Measurements from ENCODE around the gene MYPN. TPM values are rescaled to one million over a fixed set of nuclear protein-coding genes. Genes with fewer than 3 reads are reported as not detected.

Gene MYPN
- total and polyA plus RNA-seq, 2 donors (not counting 1 experiment from before 2014, with no cell fraction given): not detected

DNA sequence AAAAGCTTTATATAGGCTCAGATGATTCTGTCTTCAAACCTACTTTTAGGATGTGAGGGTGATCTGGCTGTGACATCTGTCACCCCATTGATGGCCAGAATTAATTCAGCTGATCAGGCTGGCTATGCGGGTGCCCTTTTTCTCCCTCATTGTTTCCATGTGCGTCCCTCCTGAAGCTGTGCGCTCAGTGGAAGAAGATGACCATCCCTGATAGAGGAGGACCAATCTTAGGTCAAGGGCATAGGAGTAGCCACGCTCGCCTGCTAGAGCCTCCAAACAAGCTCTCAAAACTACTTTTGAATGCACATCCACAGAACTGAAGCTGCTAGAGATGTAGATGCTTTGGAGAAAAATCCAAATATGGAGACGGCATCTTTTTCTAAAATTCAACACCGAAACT lies 48.7 kb downstream of the MYPN start:
- Histone ChIP-seq H3K27me3 (replicated peaks in 1 of 4; ENCODE audit: control extremely low read depth in 1 of 4, control insufficient read depth in 3 of 4, insufficient read depth in 4 of 4, low read length in 3 of 4) (no peaks in the 10 kb centered on the region), H3K4me1 (ENCODE audit: control insufficient read depth in 2 of 2, insufficient read depth in 2 of 2, low read length in 2 of 2) (no peaks in the 10 kb centered on the region), H3K36me3 (replicated peaks in 1 of 2; ENCODE audit: control extremely low read depth in 1 of 2, control insufficient read depth in 1 of 2, extremely low read depth in 1 of 2, insufficient read depth in 2 of 2, low read length in 1 of 2) (no peaks in the 10 kb centered on the region), H4K20me1 (ENCODE audit: control insufficient read depth, insufficient read depth, low read length, poor library complexity, severe bottlenecking) (no peaks in the 10 kb centered on the region), H3K4me3 (ENCODE audit: control extremely low read depth in 1 of 5, extremely low read depth in 1 of 5, insufficient read depth in 1 of 5, low read depth in 2 of 5, low read length in 4 of 5) (no peak overlapping the region), H3K9me3 (ENCODE audit: control extremely low read depth in 1 of 3, control insufficient read depth in 2 of 3, insufficient read depth in 1 of 3, low read length in 2 of 3) (no peaks in the 10 kb centered on the region), H2AFZ (ENCODE audit: insufficient read depth, low read depth, low read length, poor library complexity, severe bottlenecking) (no peak overlapping the region), H3K27ac (ENCODE audit: low read length in 2 of 2) (no peak overlapping the region), H3K79me2 (ENCODE audit: control insufficient read depth, insufficient read depth, low read length) (no peaks in the 10 kb centered on the region), H3K9ac (ENCODE audit: low read length) (no peak overlapping the region), H3K4me2 (replicated peaks; ENCODE audit: low read depth, low read length, poor library complexity, severe bottlenecking) (no peak overlapping the region)
- Mint-ChIP-seq H3K27ac (no peak overlapping the region), H3K4me1 (no peaks in the 10 kb centered on the region), H3K9me3 (ENCODE audit: insufficient read depth) (no peaks in the 10 kb centered on the region), H3K4me3 (no peak overlapping the region), H3K27me3 (peaks cover 5% of the 10 kb centered on the region)
- DNase-seq (no peak), ATAC-seq (ENCODE audit: low read depth) (no peak)
- ChIA-PET POLR2A (no interaction called here), CTCF (interaction anchor here (0.6 to 9.7 kb wide), 17 partner anchors 8 to 461 kb away, joined by 3 to 192 read pairs (median 5); partner anchors contain the start of gene MYPN)
- WGBS (ENCODE audit: insufficient coverage): 100% methylated on average over 1 of the region's 7 CpGs
- intact Hi-C loops (cut with micrococcal nuclease): loop anchor here (5.0 to 10.0 kb wide), 2 partner anchors 143 to 144 kb away; no protein-coding TSS in a partner anchor
- TF ChIP-seq, protein P1, sequence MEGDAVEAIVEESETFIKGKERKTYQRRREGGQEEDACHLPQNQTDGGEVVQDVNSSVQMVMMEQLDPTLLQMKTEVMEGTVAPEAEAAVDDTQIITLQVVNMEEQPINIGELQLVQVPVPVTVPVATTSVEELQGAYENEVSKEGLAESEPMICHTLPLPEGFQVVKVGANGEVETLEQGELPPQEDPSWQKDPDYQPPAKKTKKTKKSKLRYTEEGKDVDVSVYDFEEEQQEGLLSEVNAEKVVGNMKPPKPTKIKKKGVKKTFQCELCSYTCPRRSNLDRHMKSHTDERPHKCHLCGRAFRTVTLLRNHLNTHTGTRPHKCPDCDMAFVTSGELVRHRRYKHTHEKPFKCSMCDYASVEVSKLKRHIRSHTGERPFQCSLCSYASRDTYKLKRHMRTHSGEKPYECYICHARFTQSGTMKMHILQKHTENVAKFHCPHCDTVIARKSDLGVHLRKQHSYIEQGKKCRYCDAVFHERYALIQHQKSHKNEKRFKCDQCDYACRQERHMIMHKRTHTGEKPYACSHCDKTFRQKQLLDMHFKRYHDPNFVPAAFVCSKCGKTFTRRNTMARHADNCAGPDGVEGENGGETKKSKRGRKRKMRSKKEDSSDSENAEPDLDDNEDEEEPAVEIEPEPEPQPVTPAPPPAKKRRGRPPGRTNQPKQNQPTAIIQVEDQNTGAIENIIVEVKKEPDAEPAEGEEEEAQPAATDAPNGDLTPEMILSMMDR (IDR thresholded peaks at IDR 0.05): no peak
- no peak for TF ChIP-seq EZH2 (IDR thresholded peaks at IDR 0.05; ENCODE audit: borderline replicate concordance, insufficient read depth, low read depth, low read length, poor library complexity, severe bottlenecking)

DNA sequence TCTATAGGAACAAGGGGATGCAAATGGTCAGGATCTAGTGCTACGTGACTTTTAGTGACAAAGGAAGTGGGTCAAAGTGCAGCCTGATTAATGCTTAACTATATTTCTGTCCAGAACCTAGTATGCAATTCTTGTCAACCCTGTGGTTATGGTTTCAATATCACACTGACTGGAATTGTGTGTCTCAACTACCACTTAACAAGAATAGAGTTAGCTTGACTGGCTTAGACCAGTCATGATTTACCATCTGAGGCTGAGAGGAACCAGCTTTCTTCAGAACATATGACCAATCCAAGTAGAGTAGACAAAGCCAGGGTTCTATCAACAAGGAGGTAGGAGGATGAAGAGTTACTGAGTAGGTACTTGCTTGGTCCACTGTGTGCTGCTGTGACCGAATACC lies 54.4 kb downstream of the MYPN start:
- H3K4me2 ChIP-seq (replicated peaks; ENCODE audit: low read depth, low read length, poor library complexity, severe bottlenecking): no peak overlapping the region
- no peak overlapping the region for H3K27ac ChIP-seq (ENCODE audit: low read length in 2 of 2)
- H4K20me1 ChIP-seq (ENCODE audit: control insufficient read depth, insufficient read depth, low read length, poor library complexity, severe bottlenecking): no peaks in the 10 kb centered on the region
- no peak for TF ChIP-seq EZH2 (IDR thresholded peaks at IDR 0.05; ENCODE audit: borderline replicate concordance, insufficient read depth, low read depth, low read length, poor library complexity, severe bottlenecking)
- TF ChIP-seq, protein P1 (IDR thresholded peaks at IDR 0.05): no peak
- no peak overlapping the region for H2AFZ ChIP-seq (ENCODE audit: insufficient read depth, low read depth, low read length, poor library complexity, severe bottlenecking)
- no peaks in the 10 kb centered on the region for H3K79me2 ChIP-seq (ENCODE audit: control insufficient read depth, insufficient read depth, low read length)
- Mint-ChIP-seq H3K9me3 (ENCODE audit: insufficient read depth) (no peaks in the 10 kb centered on the region), H3K4me3 (no peak overlapping the region), H3K4me1 (no peaks in the 10 kb centered on the region), H3K27ac (no peak overlapping the region), H3K27me3 (no peaks in the 10 kb centered on the region)
- no peaks in the 10 kb centered on the region for H3K27me3 ChIP-seq (replicated peaks in 1 of 4; ENCODE audit: control extremely low read depth in 1 of 4, control insufficient read depth in 3 of 4, insufficient read depth in 4 of 4, low read length in 3 of 4)
- DNase-seq: no peak
- no peak overlapping the region for H3K4me3 ChIP-seq (ENCODE audit: control extremely low read depth in 1 of 5, extremely low read depth in 1 of 5, insufficient read depth in 1 of 5, low read depth in 2 of 5, low read length in 4 of 5)
- H3K4me1 ChIP-seq (ENCODE audit: control insufficient read depth in 2 of 2, insufficient read depth in 2 of 2, low read length in 2 of 2): no peaks in the 10 kb centered on the region
- CTCF ChIA-PET: no interaction called here
- POLR2A ChIA-PET: no interaction called here
- intact Hi-C loops (cut with micrococcal nuclease): no loop called here
- H3K9me3 ChIP-seq (ENCODE audit: control extremely low read depth in 1 of 3, control insufficient read depth in 2 of 3, insufficient read depth in 1 of 3, low read length in 2 of 3): no peaks in the 10 kb centered on the region
- H3K36me3 ChIP-seq (replicated peaks in 1 of 2; ENCODE audit: control extremely low read depth in 1 of 2, control insufficient read depth in 1 of 2, extremely low read depth in 1 of 2, insufficient read depth in 2 of 2, low read length in 1 of 2): no peaks in the 10 kb centered on the region
- 100% methylated on average over 1 of the region's 2 CpGs for WGBS (ENCODE audit: insufficient coverage)
- H3K9ac ChIP-seq (ENCODE audit: low read length): no peak overlapping the region
- ATAC-seq (ENCODE audit: low read depth): no peak

All from B cell (primary cell).